ENCODE data around the gene PHC2.

PHC2 gene

DNA sequence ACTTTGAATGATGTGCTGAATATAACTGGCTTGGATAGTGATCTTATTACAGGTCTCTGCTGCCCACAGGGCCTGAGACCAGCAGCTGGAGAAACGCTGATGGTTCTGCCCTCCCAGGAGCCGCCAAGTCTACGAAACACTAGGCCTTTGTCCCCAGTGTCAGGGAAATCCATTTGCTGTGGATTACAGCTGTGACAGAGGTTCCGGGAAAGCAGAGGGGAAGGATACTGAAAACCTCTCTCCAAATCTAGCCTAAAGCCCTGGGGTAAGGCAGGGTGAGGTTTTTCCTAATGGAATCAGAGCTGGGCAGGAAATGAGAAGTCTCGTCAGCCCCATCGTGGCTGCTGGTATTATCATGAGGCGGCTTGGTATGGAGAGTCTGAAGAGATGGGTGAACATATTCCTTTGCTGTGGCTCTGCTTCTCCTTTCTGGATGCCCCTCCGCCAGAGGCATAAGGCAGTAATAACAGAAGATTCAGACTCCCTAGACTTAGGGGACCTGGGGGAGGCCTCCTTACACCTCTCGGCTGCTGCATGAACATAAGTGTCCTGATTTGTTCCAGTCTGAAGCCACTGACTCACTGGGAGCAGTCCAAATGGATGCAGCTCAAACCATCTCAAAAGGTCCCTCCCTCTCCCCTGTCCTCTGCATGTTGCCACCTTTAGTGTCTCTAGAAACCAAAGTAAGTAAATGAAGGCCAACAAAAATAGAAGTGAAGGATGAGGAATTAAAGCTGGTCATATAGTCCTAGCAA, 48.1 kb downstream of the PHC2 start:
- H3K27ac ChIP-seq (ENCODE audit: low read depth, low read length): no peak overlapping the region
- H3K9me3 ChIP-seq (ENCODE audit: insufficient read depth, low read length): no peaks in the 10 kb centered on the region
- no peaks in the 10 kb centered on the region for H3F3A ChIP-seq (ENCODE audit: insufficient read depth)
- H3K4me2 ChIP-seq (ENCODE audit: low read depth, low read length, poor library complexity, severe bottlenecking): no peak overlapping the region
- H3K9ac ChIP-seq (ENCODE audit: low read length): no peak overlapping the region
- no peak overlapping the region for H3K4me3 ChIP-seq (ENCODE audit: insufficient read depth, low read length, poor library complexity, severe bottlenecking)
- no peaks in the 10 kb centered on the region for H3K9me2 ChIP-seq (replicated peaks; ENCODE audit: insufficient read depth, low read length)
- no peaks in the 10 kb centered on the region for H3K36me3 ChIP-seq (ENCODE audit: low read length)
- no peaks in the 10 kb centered on the region for H3K79me2 ChIP-seq (ENCODE audit: insufficient read depth, low read length)
- no peak for TF ChIP-seq EZH2phosphoT487 (conservative IDR thresholded peaks at IDR 0.05; ENCODE audit: low read length)
- TF ChIP-seq, protein P1, sequence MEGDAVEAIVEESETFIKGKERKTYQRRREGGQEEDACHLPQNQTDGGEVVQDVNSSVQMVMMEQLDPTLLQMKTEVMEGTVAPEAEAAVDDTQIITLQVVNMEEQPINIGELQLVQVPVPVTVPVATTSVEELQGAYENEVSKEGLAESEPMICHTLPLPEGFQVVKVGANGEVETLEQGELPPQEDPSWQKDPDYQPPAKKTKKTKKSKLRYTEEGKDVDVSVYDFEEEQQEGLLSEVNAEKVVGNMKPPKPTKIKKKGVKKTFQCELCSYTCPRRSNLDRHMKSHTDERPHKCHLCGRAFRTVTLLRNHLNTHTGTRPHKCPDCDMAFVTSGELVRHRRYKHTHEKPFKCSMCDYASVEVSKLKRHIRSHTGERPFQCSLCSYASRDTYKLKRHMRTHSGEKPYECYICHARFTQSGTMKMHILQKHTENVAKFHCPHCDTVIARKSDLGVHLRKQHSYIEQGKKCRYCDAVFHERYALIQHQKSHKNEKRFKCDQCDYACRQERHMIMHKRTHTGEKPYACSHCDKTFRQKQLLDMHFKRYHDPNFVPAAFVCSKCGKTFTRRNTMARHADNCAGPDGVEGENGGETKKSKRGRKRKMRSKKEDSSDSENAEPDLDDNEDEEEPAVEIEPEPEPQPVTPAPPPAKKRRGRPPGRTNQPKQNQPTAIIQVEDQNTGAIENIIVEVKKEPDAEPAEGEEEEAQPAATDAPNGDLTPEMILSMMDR (IDR thresholded peaks at IDR 0.05; ENCODE audit: insufficient read depth, low read length, poor library complexity, severe bottlenecking): no peak
- H3K27me3 ChIP-seq (ENCODE audit: low read length): no peaks in the 10 kb centered on the region
- no peak overlapping the region for H2AFZ ChIP-seq (ENCODE audit: low read depth, low read length, severe bottlenecking)
- H4K20me1 ChIP-seq (ENCODE audit: low read depth, low read length): no peaks in the 10 kb centered on the region

DNA sequence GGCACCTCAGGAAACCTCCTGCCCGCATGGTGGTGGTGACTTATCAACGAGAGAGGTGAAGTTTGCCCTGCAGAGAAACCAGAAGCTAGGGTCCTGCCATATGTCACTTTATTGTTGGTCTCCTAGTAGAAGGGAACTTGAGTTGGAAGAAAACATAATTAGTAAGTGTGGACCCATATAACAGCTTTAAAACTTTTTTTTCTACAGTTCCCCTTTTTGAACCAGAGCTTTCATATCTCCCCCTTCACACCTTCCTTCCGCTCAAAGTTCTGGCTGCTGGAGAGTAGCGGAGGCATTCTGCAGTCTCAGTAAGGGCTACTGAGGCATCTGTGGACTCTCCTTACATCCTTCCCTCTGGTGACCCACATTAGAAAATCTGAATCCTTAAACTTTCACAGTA, 48.9 kb downstream of the PHC2 start:
- Histone ChIP-seq H3K9me2 (replicated peaks; ENCODE audit: insufficient read depth, low read length) (no peaks in the 10 kb centered on the region), H3K27ac (ENCODE audit: low read depth, low read length) (no peak overlapping the region), H2AFZ (ENCODE audit: low read depth, low read length, severe bottlenecking) (no peak overlapping the region)

DNA sequence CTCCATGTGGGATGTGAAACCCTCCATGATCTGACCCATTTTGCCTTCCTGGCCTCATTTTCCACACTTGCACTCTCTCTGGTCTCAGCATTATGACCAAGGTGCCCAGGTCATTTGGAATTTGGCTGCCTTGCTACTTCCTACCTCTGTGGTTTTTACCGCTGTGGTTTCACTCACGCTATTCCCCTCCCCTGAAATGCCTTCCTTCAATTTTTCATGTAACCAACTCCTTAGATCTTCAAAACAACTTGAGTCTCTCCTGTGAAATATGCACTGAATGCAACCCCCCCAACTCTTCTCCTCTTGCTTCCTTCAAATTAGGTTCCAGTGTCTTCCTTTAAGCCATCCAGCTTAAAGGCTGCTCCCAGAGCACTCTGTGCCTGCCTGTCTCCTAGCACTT, 50.1 kb downstream of the PHC2 start:
- H3K79me2 ChIP-seq (ENCODE audit: insufficient read depth, low read length): no peaks in the 10 kb centered on the region
- no peaks in the 10 kb centered on the region for H3K36me3 ChIP-seq (ENCODE audit: low read length)
- no peaks in the 10 kb centered on the region for H3K9me3 ChIP-seq (ENCODE audit: insufficient read depth, low read length)
- no peak for TF ChIP-seq EZH2phosphoT487 (conservative IDR thresholded peaks at IDR 0.05; ENCODE audit: low read length)
- TF ChIP-seq, protein P1 (IDR thresholded peaks at IDR 0.05; ENCODE audit: insufficient read depth, low read length, poor library complexity, severe bottlenecking): no peak
- H3K4me3 ChIP-seq (ENCODE audit: insufficient read depth, low read length, poor library complexity, severe bottlenecking): no peak overlapping the region
- no peaks in the 10 kb centered on the region for H4K20me1 ChIP-seq (ENCODE audit: low read depth, low read length)
- no peak overlapping the region for H3K9ac ChIP-seq (ENCODE audit: low read length)
- H3K9me2 ChIP-seq (replicated peaks; ENCODE audit: insufficient read depth, low read length): no peaks in the 10 kb centered on the region
- no peak overlapping the region for H3K4me2 ChIP-seq (ENCODE audit: low read depth, low read length, poor library complexity, severe bottlenecking)
- no peaks in the 10 kb centered on the region for H3K27me3 ChIP-seq (ENCODE audit: low read length)
- H3F3A ChIP-seq (ENCODE audit: insufficient read depth): no peaks in the 10 kb centered on the region
- H2AFZ ChIP-seq (ENCODE audit: low read depth, low read length, severe bottlenecking): no peak overlapping the region
- H3K27ac ChIP-seq (ENCODE audit: low read depth, low read length): no peak overlapping the region

More for the DNA sequence above, 48.9 kb downstream of the PHC2 start:
- H3K9ac ChIP-seq (ENCODE audit: low read length): no peak overlapping the region
- no peaks in the 10 kb centered on the region for H3K27me3 ChIP-seq (ENCODE audit: low read length)
- H4K20me1 ChIP-seq (ENCODE audit: low read depth, low read length): no peaks in the 10 kb centered on the region
- H3K9me3 ChIP-seq (ENCODE audit: insufficient read depth, low read length): no peaks in the 10 kb centered on the region
- no peaks in the 10 kb centered on the region for H3K36me3 ChIP-seq (ENCODE audit: low read length)
- no peak overlapping the region for H3K4me3 ChIP-seq (ENCODE audit: insufficient read depth, low read length, poor library complexity, severe bottlenecking)
- H3F3A ChIP-seq (ENCODE audit: insufficient read depth): no peaks in the 10 kb centered on the region
- TF ChIP-seq, protein P1 (IDR thresholded peaks at IDR 0.05; ENCODE audit: insufficient read depth, low read length, poor library complexity, severe bottlenecking): no peak
- no peak for TF ChIP-seq EZH2phosphoT487 (conservative IDR thresholded peaks at IDR 0.05; ENCODE audit: low read length)
- no peaks in the 10 kb centered on the region for H3K79me2 ChIP-seq (ENCODE audit: insufficient read depth, low read length)
- no peak overlapping the region for H3K4me2 ChIP-seq (ENCODE audit: low read depth, low read length, poor library complexity, severe bottlenecking)
